SU-DHL-6 (cell line): ENCODE measurements around the gene ZNFX1.

Experiments used
- H2AFZ ChIP-seq: fragments of 200-600 bp; sonication (generic); 2 replicates; pipeline ENCODE4 v1.6.1; 2014; ENCODE audit warnings: low read depth, mild to moderate bottlenecking, moderate library complexity, mixed read lengths, antibody characterized with exemption, low read length; ENCODE audit not compliant: severe bottlenecking
- H3F3A ChIP-seq: fragments of 200-600 bp; shearing (Covaris generic); 2 replicates; pipeline ENCODE4 v1.6.0; 2016; ENCODE audit warnings: antibody characterized with exemption, mild to moderate bottlenecking; ENCODE audit not compliant: insufficient read depth
- H3K27ac ChIP-seq: fragments of 200-600 bp; sonication (generic); 2 replicates; pipeline ENCODE4 v1.5.1; 2016; ENCODE audit warnings: low read depth, mild to moderate bottlenecking, low read length, moderate library complexity, mixed read lengths
- H3K27me3 ChIP-seq: fragments of 200-600 bp; sonication (generic), shearing (Covaris generic); 2 replicates; pipeline ENCODE4 v1.6.0; 2014; ENCODE audit warnings: mild to moderate bottlenecking, low read length
- H3K36me3 ChIP-seq: fragments of 200-600 bp; sonication (generic); 2 replicates; pipeline ENCODE4 v1.6.1; 2014; ENCODE audit warnings: mild to moderate bottlenecking, low read length, mixed read lengths
- H3K4me2 ChIP-seq: fragments of 300-600, 200-600 bp; shearing (Covaris generic), sonication (generic); 2 replicates; pipeline ENCODE4 v1.6.0; 2014; ENCODE audit warnings: low read length, low read depth, mild to moderate bottlenecking; ENCODE audit not compliant: poor library complexity, severe bottlenecking
- H3K4me3 ChIP-seq: fragments of 200-600 bp; sonication (generic); 2 replicates; pipeline ENCODE4 v1.5.1; 2014; ENCODE audit warnings: antibody characterized with exemption, low read length, mild to moderate bottlenecking, mixed read lengths; ENCODE audit not compliant: insufficient read depth, poor library complexity, severe bottlenecking
- H3K79me2 ChIP-seq: fragments of 200-600 bp; sonication (generic); 2 replicates; pipeline ENCODE4 v1.6.1; 2014; ENCODE audit warnings: mild to moderate bottlenecking, low read length, moderate library complexity; ENCODE audit not compliant: insufficient read depth
- H3K9ac ChIP-seq: fragments of 200-600 bp; sonication (generic); 2 replicates; pipeline ENCODE4 v1.7.0; 2014; ENCODE audit warnings: mild to moderate bottlenecking, low read length
- H3K9me2 ChIP-seq: fragments of 200-600 bp; sonication (generic); replicated peaks from 2 replicates; pipeline ENCODE4 v1.6.1; 2014; ENCODE audit warnings: low read length; ENCODE audit not compliant: insufficient read depth
- H3K9me3 ChIP-seq: fragments of 200-600 bp; sonication (generic); 2 replicates; pipeline ENCODE4 v1.6.1; 2014; ENCODE audit warnings: low read length, mixed read lengths; ENCODE audit not compliant: insufficient read depth
- H4K20me1 ChIP-seq: fragments of 200-600 bp; sonication (generic); 2 replicates; pipeline ENCODE4 v1.6.1; 2014; ENCODE audit warnings: low read depth, mild to moderate bottlenecking, antibody characterized with exemption, low read length, moderate library complexity, mixed read lengths
- EZH2phosphoT487 ChIP-seq: fragments of 200-600 bp; sonication (generic), shearing (Covaris generic); conservative IDR thresholded peaks from 2 replicates; pipeline ENCODE4 v1.6.1; 2018; ENCODE audit warnings: mild to moderate bottlenecking, antibody characterized with exemption, low read length, moderate library complexity, mixed read lengths
- TF ChIP-seq, protein P1 (sequence below): fragments of 200-600 bp; sonication (generic); IDR thresholded peaks from one replicate; pipeline ENCODE4 v1.5.1; 2017; ENCODE audit warnings: antibody characterized with exemption, mild to moderate bottlenecking, low read length, moderate library complexity; ENCODE audit not compliant: insufficient read depth, poor library complexity, severe bottlenecking

ZNFX1 gene

DNA sequence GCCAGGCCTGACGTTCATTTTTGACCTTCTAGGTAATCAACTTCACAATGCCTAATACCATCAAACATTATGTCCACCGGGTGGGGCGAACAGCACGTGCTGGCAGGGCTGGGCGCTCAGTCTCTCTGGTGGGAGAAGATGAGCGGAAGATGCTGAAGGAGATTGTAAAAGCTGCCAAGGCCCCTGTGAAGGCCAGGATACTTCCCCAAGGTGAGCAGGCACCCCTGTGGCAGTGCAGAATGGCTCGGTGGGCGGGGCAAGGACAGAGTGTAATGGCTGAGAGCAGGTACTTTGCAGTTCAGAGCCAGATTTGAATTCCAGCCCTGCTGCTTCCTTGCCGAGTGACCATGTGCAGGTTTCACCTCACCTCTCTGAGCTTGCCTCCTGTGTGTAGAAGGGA is 41.6 kb downstream of the ZNFX1 start:
- H2AFZ ChIP-seq: no peak overlapping the region
- H3K36me3 ChIP-seq: peaks cover 18% of the 10 kb centered on the region; the same call in 1 of the 2 replicates
- H3K79me2 ChIP-seq: no peaks in the 10 kb centered on the region
- no peaks in the 10 kb centered on the region for H3F3A ChIP-seq
- TF ChIP-seq, protein P1, sequence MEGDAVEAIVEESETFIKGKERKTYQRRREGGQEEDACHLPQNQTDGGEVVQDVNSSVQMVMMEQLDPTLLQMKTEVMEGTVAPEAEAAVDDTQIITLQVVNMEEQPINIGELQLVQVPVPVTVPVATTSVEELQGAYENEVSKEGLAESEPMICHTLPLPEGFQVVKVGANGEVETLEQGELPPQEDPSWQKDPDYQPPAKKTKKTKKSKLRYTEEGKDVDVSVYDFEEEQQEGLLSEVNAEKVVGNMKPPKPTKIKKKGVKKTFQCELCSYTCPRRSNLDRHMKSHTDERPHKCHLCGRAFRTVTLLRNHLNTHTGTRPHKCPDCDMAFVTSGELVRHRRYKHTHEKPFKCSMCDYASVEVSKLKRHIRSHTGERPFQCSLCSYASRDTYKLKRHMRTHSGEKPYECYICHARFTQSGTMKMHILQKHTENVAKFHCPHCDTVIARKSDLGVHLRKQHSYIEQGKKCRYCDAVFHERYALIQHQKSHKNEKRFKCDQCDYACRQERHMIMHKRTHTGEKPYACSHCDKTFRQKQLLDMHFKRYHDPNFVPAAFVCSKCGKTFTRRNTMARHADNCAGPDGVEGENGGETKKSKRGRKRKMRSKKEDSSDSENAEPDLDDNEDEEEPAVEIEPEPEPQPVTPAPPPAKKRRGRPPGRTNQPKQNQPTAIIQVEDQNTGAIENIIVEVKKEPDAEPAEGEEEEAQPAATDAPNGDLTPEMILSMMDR: no peak
- TF ChIP-seq EZH2phosphoT487: no peak
- no peaks in the 10 kb centered on the region for H4K20me1 ChIP-seq
- H3K9ac ChIP-seq: no peak overlapping the region
- H3K4me3 ChIP-seq: no peak overlapping the region
- H3K27me3 ChIP-seq: no peaks in the 10 kb centered on the region
- no peak overlapping the region for H3K27ac ChIP-seq
- H3K9me3 ChIP-seq: no peaks in the 10 kb centered on the region
- no peak overlapping the region for H3K4me2 ChIP-seq
- no peaks in the 10 kb centered on the region for H3K9me2 ChIP-seq

DNA sequence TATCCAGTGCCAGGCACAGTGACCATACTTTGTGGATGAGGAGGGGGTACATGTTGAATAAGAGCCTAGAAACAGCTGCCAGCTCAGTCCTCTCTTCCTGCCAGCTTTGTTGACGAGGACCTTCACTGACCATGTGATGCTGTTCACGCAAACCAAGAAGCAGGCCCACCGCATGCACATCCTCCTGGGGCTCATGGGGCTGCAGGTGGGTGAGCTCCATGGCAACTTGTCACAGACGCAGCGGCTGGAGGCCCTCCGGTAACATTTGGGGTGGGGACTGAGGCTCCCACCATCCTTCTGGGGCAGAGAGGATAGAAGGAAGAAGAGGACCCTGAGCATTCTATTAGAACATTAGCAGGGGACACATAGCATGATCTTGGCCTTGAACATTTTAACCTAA is 43.0 kb downstream of the ZNFX1 start:
- no peaks in the 10 kb centered on the region for H3K9me2 ChIP-seq
- H3K36me3 ChIP-seq: peaks cover 9% of the 10 kb centered on the region; the same call in 1 of the 2 replicates
- no peaks in the 10 kb centered on the region for H3K79me2 ChIP-seq
- H4K20me1 ChIP-seq: no peaks in the 10 kb centered on the region
- no peak overlapping the region for H3K9ac ChIP-seq
- no peak overlapping the region for H3K4me2 ChIP-seq
- TF ChIP-seq, protein P1: no peak
- no peak for TF ChIP-seq EZH2phosphoT487
- no peak overlapping the region for H3K27ac ChIP-seq
- no peak overlapping the region for H2AFZ ChIP-seq
- H3K9me3 ChIP-seq: no peaks in the 10 kb centered on the region
- no peaks in the 10 kb centered on the region for H3F3A ChIP-seq
- H3K27me3 ChIP-seq: no peaks in the 10 kb centered on the region
- H3K4me3 ChIP-seq: no peak overlapping the region

DNA sequence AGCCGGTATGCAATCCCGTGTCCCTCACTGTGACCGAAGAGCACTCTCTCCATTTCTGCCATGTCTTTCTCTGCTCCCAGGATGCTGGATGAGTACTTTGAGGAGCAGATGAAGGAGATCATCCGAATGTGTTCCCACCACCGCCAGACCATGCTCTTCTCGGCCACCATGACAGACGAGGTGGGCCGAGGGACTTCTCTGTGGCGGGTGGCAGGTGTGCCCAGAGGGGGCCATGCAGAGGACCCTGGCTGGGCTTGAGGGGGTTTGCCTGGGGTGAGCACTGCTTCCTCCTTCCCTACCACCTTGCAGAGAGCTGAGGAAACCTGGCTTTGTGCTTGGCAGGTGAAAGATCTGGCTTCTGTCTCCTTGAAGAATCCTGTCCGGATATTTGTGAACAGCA is 44.6 kb downstream of the ZNFX1 start:
- H3K4me3 ChIP-seq: no peak overlapping the region
- no peak for TF ChIP-seq EZH2phosphoT487
- TF ChIP-seq, protein P1: no peak
- H3K27ac ChIP-seq: no peak overlapping the region
- no peaks in the 10 kb centered on the region for H3F3A ChIP-seq
- H3K4me2 ChIP-seq: no peak overlapping the region
- H3K79me2 ChIP-seq: no peaks in the 10 kb centered on the region
- no peaks in the 10 kb centered on the region for H4K20me1 ChIP-seq
- no peak overlapping the region for H3K9ac ChIP-seq
- no peaks in the 10 kb centered on the region for H3K27me3 ChIP-seq
- no peaks in the 10 kb centered on the region for H3K9me2 ChIP-seq
- H2AFZ ChIP-seq: no peak overlapping the region
- H3K36me3 ChIP-seq: no peaks in the 10 kb centered on the region; the same call in 1 of the 2 replicates
- no peaks in the 10 kb centered on the region for H3K9me3 ChIP-seq

DNA sequence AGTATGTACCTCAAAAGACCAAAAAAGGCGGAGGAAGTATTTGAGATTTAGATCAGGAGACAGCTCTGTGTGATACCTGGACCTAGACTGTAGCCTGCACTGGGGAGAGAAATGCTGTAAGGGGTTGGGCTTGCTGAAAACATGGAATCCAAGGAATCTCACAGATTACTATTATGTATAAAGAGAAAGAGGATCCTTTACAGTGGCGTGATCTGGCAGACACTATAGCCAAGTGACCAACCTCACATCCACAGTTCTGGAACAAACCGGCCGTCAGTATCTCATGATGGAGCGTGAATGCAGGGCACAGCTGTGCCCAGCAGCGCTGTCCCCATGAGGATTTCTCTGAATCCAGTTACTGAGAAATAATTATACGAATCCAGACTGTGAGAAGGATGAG is 46.4 kb downstream of the ZNFX1 start:
- H3K9me3 ChIP-seq: no peaks in the 10 kb centered on the region
- no peak overlapping the region for H3K4me3 ChIP-seq
- no peak for TF ChIP-seq EZH2phosphoT487
- TF ChIP-seq, protein P1: no peak
- H3K9me2 ChIP-seq: no peaks in the 10 kb centered on the region
- no peaks in the 10 kb centered on the region; the same call in 1 of the 2 replicates for H3K36me3 ChIP-seq
- H3K27me3 ChIP-seq: no peaks in the 10 kb centered on the region
- H3K27ac ChIP-seq: no peak overlapping the region
- H3K9ac ChIP-seq: no peak overlapping the region
- no peak overlapping the region for H2AFZ ChIP-seq
- H3K79me2 ChIP-seq: no peaks in the 10 kb centered on the region
- no peaks in the 10 kb centered on the region for H3F3A ChIP-seq
- H3K4me2 ChIP-seq: no peak overlapping the region
- no peaks in the 10 kb centered on the region for H4K20me1 ChIP-seq
